GM23338 (cell line): ENCODE measurements around the gene ZNF101. TPM values are rescaled to one million over a fixed set of nuclear protein-coding genes. Genes with fewer than 3 reads are reported as not detected.
"Not testable (repeated sequence)": the region's sequence is repeated elsewhere in the genome, so short reads cannot be mapped to it uniquely, and the experiment has no call there.

ENCODE experiments used
- ATAC-seq: fragments of 200-7000 bp; cut with Tn5 transposase; 3 replicates; pipeline ENCODE4 v1.9.1; 2020
- DNase-seq: peaks from one replicate; pipeline ENCODE4 v3.0.0-alpha.2; 2015; ENCODE audit warnings: low spot score
- H2AFZ ChIP-seq: fragments of 200-600 bp; sonication (generic); 2 replicates; pipeline ENCODE4 v1.8.0; 2016; ENCODE audit warnings: antibody characterized with exemption, mild to moderate bottlenecking, moderate library complexity
- H3F3A ChIP-seq: fragments of 200-600 bp; sonication (generic); replicated peaks from 2 replicates; pipeline ENCODE4 v1.8.0; 2017; ENCODE audit warnings: antibody characterized with exemption, mixed run types, low read depth
- H3K27ac ChIP-seq: fragments of 200-600 bp; sonication (generic); 2 replicates; pipeline ENCODE4 v1.6.1; 2016; ENCODE audit warnings: low read depth
- H3K27me3 ChIP-seq: fragments of 200-600 bp; sonication (generic); 2 replicates; pipeline ENCODE4 v1.8.0; 2016; ENCODE audit warnings: mild to moderate bottlenecking, mixed run types, moderate library complexity; ENCODE audit not compliant: insufficient read depth
- H3K36me3 ChIP-seq: fragments of 200-600 bp; sonication (generic); 2 replicates; pipeline ENCODE4 v1.8.0; 2016; ENCODE audit warnings: mild to moderate bottlenecking; ENCODE audit not compliant: insufficient read depth
- H3K4me1 ChIP-seq: fragments of 200-600 bp; sonication (generic); 2 replicates; pipeline ENCODE4 v1.8.0; 2016; ENCODE audit warnings: mild to moderate bottlenecking, moderate library complexity; ENCODE audit not compliant: insufficient read depth
- H3K4me2 ChIP-seq: fragments of 200-600 bp; sonication (generic); 2 replicates; pipeline ENCODE4 v1.7.1; 2017; ENCODE audit warnings: mixed run types
- H3K4me3 ChIP-seq: fragments of 200-600 bp; sonication (generic); 2 replicates; pipeline ENCODE4 v1.6.1; 2016; ENCODE audit warnings: mixed run types
- H3K79me2 ChIP-seq: fragments of 200-600 bp; sonication (generic); replicated peaks from 2 replicates; pipeline ENCODE4 v1.8.0; 2017; ENCODE audit warnings: mild to moderate bottlenecking; ENCODE audit not compliant: insufficient read depth
- H3K9me2 ChIP-seq: fragments of 200-600 bp; sonication (generic); 2 replicates; pipeline ENCODE4 v1.8.0; 2017; ENCODE audit not compliant: insufficient read depth
- H4K20me1 ChIP-seq: fragments of 200-600 bp; sonication (generic); replicated peaks from 2 replicates; pipeline ENCODE4 v1.8.0; 2017; ENCODE audit warnings: mild to moderate bottlenecking; ENCODE audit not compliant: insufficient read depth
- H3K27ac Mint-ChIP-seq: 2 replicates; pipeline ENCODE4 v1.8.0; 2020; ENCODE audit warnings: inconsistent platforms, mild to moderate bottlenecking, moderate library complexity, mixed read lengths
- H3K27me3 Mint-ChIP-seq: 3 replicates; pipeline ENCODE4 v1.8.0; 2022; ENCODE audit warnings: low read depth, mild to moderate bottlenecking, moderate library complexity, mixed read lengths, inconsistent platforms; ENCODE audit not compliant: insufficient read depth, poor library complexity
- H3K36me3 Mint-ChIP-seq: 3 replicates; pipeline ENCODE4 v1.8.0; 2021; ENCODE audit warnings: low read depth, mild to moderate bottlenecking, inconsistent platforms, moderate library complexity, mixed read lengths
- H3K4me1 Mint-ChIP-seq: 3 replicates; pipeline ENCODE4 v1.8.0; 2020; ENCODE audit warnings: mild to moderate bottlenecking, inconsistent platforms, mixed read lengths
- H3K4me3 Mint-ChIP-seq: 3 replicates; pipeline ENCODE4 v1.8.0; 2021; ENCODE audit warnings: moderate library complexity, mild to moderate bottlenecking, inconsistent platforms, mixed read lengths
- H3K9me3 Mint-ChIP-seq: 3 replicates; pipeline ENCODE4 v1.8.0; 2020; ENCODE audit warnings: moderate library complexity, mild to moderate bottlenecking, inconsistent platforms, mixed read lengths
- CREB1 ChIP-seq: fragments of 250-450 bp; sonication (Bioruptor Pico); IDR thresholded peaks from 2 replicates; pipeline ENCODE4 v1.5.0; 2020; ENCODE audit warnings: low read depth, mild to moderate bottlenecking, moderate library complexity
- CTCF ChIP-seq, 2 experiments: fragments of 200-600 bp in 1 of 2; sonication (generic) in 1 of 2; conservative IDR thresholded peaks; 2 replicates each; pipeline versions ENCODE4 v1.5.1 to v1.6.1; 2016 to 2017; ENCODE audit warnings: antibody characterized with exemption in 2 of 2, low read depth in 2 of 2, mild to moderate bottlenecking in 2 of 2, moderate library complexity in 1 of 2
- ETS1 ChIP-seq: IDR thresholded peaks from 2 replicates; pipeline ENCODE4 v1.6.1; 2016; ENCODE audit warnings: antibody characterized with exemption
- EZH2phosphoT487 ChIP-seq: fragments of 200-600 bp; sonication (generic); IDR thresholded peaks from one replicate; pipeline ENCODE4 v1.8.1; 2018; ENCODE audit warnings: antibody characterized with exemption; ENCODE audit not compliant: unreplicated experiment
- NANOG ChIP-seq: IDR thresholded peaks from 2 replicates; pipeline ENCODE4 v1.6.1; 2016; ENCODE audit warnings: antibody characterized with exemption, borderline replicate concordance
- POLR2AphosphoS5 ChIP-seq: IDR thresholded peaks from 2 replicates; pipeline ENCODE4 v1.6.1; 2016; ENCODE audit warnings: antibody characterized with exemption, low read depth
- REST ChIP-seq: IDR thresholded peaks from one replicate; pipeline ENCODE4 v1.6.1; 2018; ENCODE audit warnings: antibody characterized with exemption; ENCODE audit not compliant: unreplicated experiment
- STAT1 ChIP-seq: IDR thresholded peaks from one replicate; pipeline ENCODE4 v1.6.1; 2016; ENCODE audit warnings: antibody characterized with exemption; ENCODE audit not compliant: unreplicated experiment
- ZNF114 ChIP-seq: fragments of 250-450 bp; sonication (Bioruptor Pico); IDR thresholded peaks from 2 replicates; pipeline ENCODE4 v1.5.0; 2020; ENCODE audit warnings: mild to moderate bottlenecking, moderate library complexity
- ZNF331 ChIP-seq: fragments of 250-450 bp; sonication (Bioruptor Pico); IDR thresholded peaks from 2 replicates; pipeline ENCODE4 v1.5.0; 2020; ENCODE audit warnings: low read depth, mild to moderate bottlenecking, moderate library complexity
- polyA plus RNA-seq: library from polyadenylated mRNA; unstranded; fragments of >200 nt; fragmentation: Nextera tagmentation; extraction: Ambion mirVana; gene quantifications from 2 replicates; pipeline ENCODE4 v1.2.1, GENCODE V29; 2016
- total RNA-seq: library from RNA; depleted of rRNA; stranded (reverse); fragments of >200 nt; shearing (Covaris generic); gene quantifications from 2 replicates; pipeline ENCODE4 v1.2.3, GENCODE V29; 2014

Gene ZNF101
- total and polyA plus RNA-seq, 2 experiments from 2014 or later: 46.4 to 47.9 TPM

GRCh38 chr19:19689023-19689422 is 20.4 kb downstream of the ZNF101 start:
- not testable (repeated sequence) for H3K27ac Mint-ChIP-seq, ATAC-seq, H4K20me1 ChIP-seq, H3K4me1 ChIP-seq, H2AFZ ChIP-seq, H3K36me3 ChIP-seq, H3K4me3 Mint-ChIP-seq, H3K27me3 ChIP-seq, H3K4me2 ChIP-seq, H3K27ac ChIP-seq, H3F3A ChIP-seq, H3K9me3 Mint-ChIP-seq, H3K9me2 ChIP-seq, DNase-seq, H3K4me3 ChIP-seq, H3K27me3 Mint-ChIP-seq, H3K79me2 ChIP-seq, H3K4me1 Mint-ChIP-seq
- H3K36me3 Mint-ChIP-seq: peaks cover 15% of the 10 kb centered on the region

GRCh38 chr19:19691683-19692082 is 23.0 kb downstream of the ZNF101 start:
- Mint-ChIP-seq H3K4me1 (no peaks in the 10 kb centered on the region), H3K27ac (no peak overlapping the region), H3K4me3 (no peak overlapping the region), H3K36me3 (no peaks in the 10 kb centered on the region), H3K9me3 (no peaks in the 10 kb centered on the region), H3K27me3 (peaks cover 2% of the 10 kb centered on the region)
- H2AFZ ChIP-seq: no peak overlapping the region
- no peaks in the 10 kb centered on the region for H3K27me3 ChIP-seq
- no peak overlapping the region for H3K4me2 ChIP-seq
- H3K9me2 ChIP-seq: no peaks in the 10 kb centered on the region
- H3K36me3 ChIP-seq: no peaks in the 10 kb centered on the region
- ATAC-seq (no peak), DNase-seq (no peak)
- H3K4me1 ChIP-seq: no peaks in the 10 kb centered on the region
- H3K79me2 ChIP-seq: no peaks in the 10 kb centered on the region
- H3F3A ChIP-seq: 0 out of 2 replicates have a peak, but pooled peaks cover 2% of the 10 kb centered on the region
- no peak overlapping the region for H3K4me3 ChIP-seq
- H4K20me1 ChIP-seq: no peaks in the 10 kb centered on the region; the same call in 1 of the 2 replicates
- H3K27ac ChIP-seq: no peak overlapping the region
- TF ChIP-seq ETS1 (no peak), CTCF (conservative IDR thresholded peaks at IDR 0.05; ENCODE audit: low read depth in 2 of 2) (no peak), NANOG (no peak), CREB1 (CRISPR knock-in tag) (no peak), POLR2AphosphoS5 (no peak), STAT1 (no peak), ZNF114 (no peak), EZH2phosphoT487 (no peak), REST (no peak), ZNF331 (CRISPR knock-in tag) (no peak)
